SK-N-MC (cell line): ENCODE results near the gene CGN.

Source experiments
- EZH2 ChIP-seq: fragments of 200-600 bp; sonication (generic); IDR thresholded peaks from one replicate; pipeline ENCODE4 v1.6.1; 2017; ENCODE audit warnings: antibody characterized with exemption
- POLR2AphosphoS5 ChIP-seq: IDR thresholded peaks from 2 replicates; pipeline ENCODE4 v1.6.1; 2012; ENCODE audit warnings: mild to moderate bottlenecking, low read depth, low read length, borderline replicate concordance

DNA sequence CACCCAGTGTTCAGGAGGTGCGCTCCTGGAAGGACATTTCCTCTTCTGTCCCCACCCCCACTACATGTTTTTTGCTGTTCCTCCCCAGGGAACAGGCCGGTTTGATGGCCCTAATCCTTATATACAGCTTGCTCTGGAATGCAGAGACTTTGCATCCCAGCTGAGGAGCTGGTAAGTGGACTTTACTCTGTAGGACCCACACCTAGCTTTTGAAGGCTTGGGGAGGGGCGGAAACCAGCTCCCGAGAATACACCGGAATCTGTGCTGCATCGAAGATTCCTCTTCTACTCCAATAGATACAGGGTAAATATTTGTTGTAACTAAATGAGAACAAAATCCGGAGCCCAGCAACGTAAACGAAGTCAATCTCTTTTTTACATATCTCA, 1.2 kb upstream of the CGN start:
- TF ChIP-seq POLR2AphosphoS5 (no peak), EZH2 (no peak)
